K562 (cell line): ENCODE results near the gene DMWD. TPM values are rescaled to one million over a fixed set of nuclear protein-coding genes. Genes with fewer than 3 reads are reported as not detected.
A peak's percentile ranks its signal among the peaks of the same experiment; 100 is the strongest.

ENCODE experiments used
- ATF1 ChIP-seq, 2 experiments: fragments of 450-650 bp in 1 of 2; IDR thresholded peaks; 2 replicates each; pipeline ENCODE4 v1.6.1; 2016; ENCODE audit warnings: missing compliant biosample characterization in 1 of 2, missing genetic modification characterization in 1 of 2
- CEBPG ChIP-seq, 3 experiments: fragments of 200-800 bp in 1 of 3; sonication (Bioruptor generic) in 1 of 3; sonication (generic) in 1 of 3; formaldehyde crosslinking in 1 of 3; IDR thresholded peaks in 2 of 3; conservative IDR thresholded peaks in 1 of 3; 2 replicates each; pipeline versions ENCODE4 v1.6.1 to v1.8.0; 2016 to 2022; ENCODE audit warnings: missing compliant biosample characterization in 2 of 3, missing genetic modification characterization in 2 of 3, mild to moderate bottlenecking in 1 of 3, missing genetic modification reagents in 1 of 3
- CXXC5 ChIP-seq: fragments of 250-450 bp; sonication (Bioruptor Pico); IDR thresholded peaks from 2 replicates; pipeline ENCODE4 v1.8.0; 2022; ENCODE audit warnings: inconsistent platforms, mild to moderate bottlenecking, moderate library complexity
- ELF2 ChIP-seq: fragments of 250-450 bp; sonication (Bioruptor Pico); IDR thresholded peaks from 2 replicates; pipeline ENCODE4 v1.5.0; 2021; ENCODE audit warnings: mild to moderate bottlenecking
- FOXK2 ChIP-seq, 2 experiments: fragments of 450-650 bp; IDR thresholded peaks in 1 of 2; conservative IDR thresholded peaks in 1 of 2; 2 replicates each; pipeline ENCODE4 v1.6.1; 2016; ENCODE audit warnings: low read depth in 2 of 2, mild to moderate bottlenecking in 1 of 2
- FOXP1 ChIP-seq: sonication (generic); formaldehyde crosslinking; IDR thresholded peaks from 2 replicates; pipeline ENCODE4 v1.8.0; 2022; ENCODE audit warnings: mild to moderate bottlenecking, missing genetic modification reagents
- GATAD2A ChIP-seq: fragments of 450-650 bp; IDR thresholded peaks from 2 replicates; pipeline ENCODE4 v1.6.1; 2017
- KLF16 ChIP-seq: IDR thresholded peaks from 2 replicates; pipeline ENCODE4 v1.6.1; 2016; ENCODE audit warnings: antibody characterized with exemption
- LCOR ChIP-seq: sonication (generic); formaldehyde crosslinking; IDR thresholded peaks from 2 replicates; pipeline ENCODE4 v1.8.0; 2022; ENCODE audit warnings: mild to moderate bottlenecking, missing genetic modification reagents
- MYC ChIP-seq, 2 experiments: fragments of 250-450 bp in 1 of 2; sonication (Bioruptor Pico) in 1 of 2; IDR thresholded peaks; 2 replicates each; pipeline versions ENCODE4 v1.5.1 to v1.6.1; 2012 to 2021; ENCODE audit warnings: low read depth in 2 of 2, borderline replicate concordance in 1 of 2, improper control_type of control experiment in 1 of 2, low read length in 1 of 2, mild to moderate bottlenecking in 1 of 2, moderate library complexity in 1 of 2
- PRMT5 ChIP-seq: sonication (generic); formaldehyde crosslinking; IDR thresholded peaks from 2 replicates; pipeline ENCODE4 v1.5.0; 2020; ENCODE audit warnings: missing genetic modification reagents
- SNIP1 ChIP-seq: fragments of 450-650 bp; IDR thresholded peaks from 2 replicates; pipeline ENCODE4 v1.7.1; 2017; ENCODE audit warnings: low read depth, mild to moderate bottlenecking
- SUPT5H ChIP-seq: fragments of 450-650 bp; IDR thresholded peaks from 2 replicates; pipeline ENCODE4 v1.6.1; 2016
- TBL1XR1 ChIP-seq, 2 experiments: IDR thresholded peaks; 2 replicates each; pipeline ENCODE4 v1.6.1; 2012; ENCODE audit warnings: improper control_type of control experiment in 2 of 2, low read length in 2 of 2, mild to moderate bottlenecking in 1 of 2
- ZNF24 ChIP-seq: fragments of 450-650 bp; IDR thresholded peaks from 2 replicates; pipeline ENCODE4 v1.6.1; 2016
- ZNF253 ChIP-seq: fragments of 250-450 bp; sonication (Bioruptor Pico); conservative IDR thresholded peaks from 2 replicates; pipeline ENCODE4 v1.6.1; 2021; ENCODE audit warnings: mild to moderate bottlenecking
- ZNF316 ChIP-seq: fragments of 450-650 bp; IDR thresholded peaks from 2 replicates; pipeline ENCODE4 v1.6.1; 2016
- ZNF695 ChIP-seq: fragments of 450-650 bp; formaldehyde crosslinking; IDR thresholded peaks from 2 replicates; pipeline ENCODE4 v1.4.0; 2020; ENCODE audit warnings: mild to moderate bottlenecking, moderate library complexity
- polyA plus RNA-seq, 8 experiments: library from polyadenylated mRNA; depleted of rRNA in 4 of 8; stranded (reverse) in 5 of 8; unstranded in 3 of 8; fragments of >200 nt; fragmentation: Nextera tagmentation in 2 of 8; fragmentation: Illumina TruSeq in 1 of 8; extraction: Ambion mirVana in 2 of 8; extraction: Trizol in 1 of 8; gene quantifications; 2 replicates each; pipeline versions ENCODE4 v1.2.1 to v1.2.3, GENCODE V29; 2011 to 2014; ENCODE audit warnings: inconsistent platforms in 1 of 8, missing spikeins in 1 of 8
- total RNA-seq, 7 experiments: library from RNA; depleted of rRNA in 6 of 7; stranded (reverse); fragments of >200 nt in 6 of 7; fragmentation: Illumina TruSeq in 2 of 7; extraction: Trizol in 2 of 7; gene quantifications; 2 replicates each; pipeline versions ENCODE4 v1.2.1 to v1.2.3, GENCODE V29; 2011 to 2021; ENCODE audit warnings: low replicate concordance in 1 of 7
- TF ChIP-seq, protein P1 (sequence below): fragments of 450-650 bp; IDR thresholded peaks from 2 replicates; pipeline ENCODE4 v1.6.1; 2016; ENCODE audit warnings: antibody characterized with exemption
- TF ChIP-seq, protein P2 (sequence below): sonication (generic); formaldehyde crosslinking; IDR thresholded peaks from 2 replicates; pipeline ENCODE4 v1.8.1; 2022; ENCODE audit warnings: missing genetic modification reagents
- TF ChIP-seq, protein P3 (sequence below), 2 experiments: IDR thresholded peaks; 2 replicates each; pipeline ENCODE4 v1.6.1; 2012; ENCODE audit warnings: improper control_type of control experiment in 2 of 2, low read depth in 2 of 2, low read length in 2 of 2, borderline replicate concordance in 1 of 2
- TF ChIP-seq, protein P4 (sequence below): sonication (generic); formaldehyde crosslinking; IDR thresholded peaks from 2 replicates; pipeline ENCODE4 v1.9.0; 2022; ENCODE audit warnings: mild to moderate bottlenecking, missing genetic modification reagents

Gene DMWD
- total and polyA plus RNA-seq, 9 of the 15 experiments (the other 6 are each of a cell fraction or from before 2014, with no cell fraction given): 4.7 to 54.6 (median 19.0) TPM

DNA sequence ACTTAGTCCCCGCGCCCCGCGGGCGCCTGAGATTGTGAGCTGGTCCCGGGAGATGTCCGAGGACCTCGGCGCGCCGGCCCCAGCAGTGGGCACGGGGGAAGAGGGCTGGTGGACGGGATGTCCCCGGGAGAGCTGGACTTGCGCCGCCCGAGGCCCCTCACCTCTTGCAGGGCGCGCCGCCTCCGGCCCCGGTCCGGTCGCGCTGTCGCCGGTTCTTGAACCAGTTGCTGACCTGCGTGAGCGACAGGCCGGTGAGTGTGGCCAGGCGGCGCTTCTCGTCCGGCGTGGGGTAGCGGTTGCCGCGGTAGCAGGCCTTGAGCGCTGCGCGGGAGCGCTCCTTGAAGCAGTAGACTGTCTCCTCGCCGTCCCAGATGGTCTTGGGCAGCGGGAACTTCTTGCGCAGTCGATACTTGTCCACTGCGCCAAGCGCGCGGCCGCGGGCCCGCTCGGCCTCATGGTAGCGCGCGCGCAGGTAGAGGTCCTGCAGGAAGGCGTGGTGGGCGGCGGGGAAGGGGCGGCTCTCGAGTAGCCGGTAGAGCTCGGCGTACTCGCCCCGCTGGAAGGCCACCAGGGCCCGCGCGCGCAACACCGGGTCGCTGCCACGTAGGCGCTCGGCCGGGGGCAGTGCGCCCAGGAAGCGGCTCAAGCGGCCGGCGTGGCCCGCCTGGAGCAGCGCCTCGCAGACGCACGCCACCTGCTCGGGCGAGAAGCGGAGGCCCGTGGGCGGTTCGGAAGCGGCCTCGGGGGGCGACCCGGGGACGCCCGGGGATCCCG, 24.6 kb downstream of the DMWD start (continued):
- TF ChIP-seq CXXC5 (CRISPR knock-in tag) (peak; percentile 54), ELF2 (CRISPR knock-in tag) (0 out of 2 replicates have a peak, but pooled peaks have one; percentile 45), ATF1 (CRISPR knock-in tag; IDR thresholded peaks at IDR 0.05) (no peak), ATF1 (tag; IDR thresholded peaks at IDR 0.05) (0 out of 2 replicates have a peak, but pooled peaks have one; percentile 23), MYC (IDR thresholded peaks at IDR 0.05; ENCODE audit: low read depth, low read length) (peak; percentile 74), MYC (CRISPR knock-in tag; IDR thresholded peaks at IDR 0.05; ENCODE audit: borderline replicate concordance, low read depth) (peak; percentile 54; the same call in 1 of the 2 replicates), CEBPG (CRISPR knock-in tag; IDR thresholded peaks at IDR 0.05) (0 out of 2 replicates have a peak, but pooled peaks have one; percentile 42), CEBPG (tag; conservative IDR thresholded peaks at IDR 0.05 in 1 of 2, IDR thresholded peaks at IDR 0.05 in 1 of 2) (no peak), SNIP1 (no peak), TBL1XR1 (IDR thresholded peaks at IDR 0.05; ENCODE audit: low read length in 2 of 2) (no peak), LCOR (CRISPR knock-in tag) (peak; percentile 75; the same call in 1 of the 2 replicates), ZNF316 (no peak), KLF16 (no peak), GATAD2A (0 out of 2 replicates have a peak, but pooled peaks have one; percentile 44), PRMT5 (CRISPR knock-in tag) (no peak), FOXK2 (conservative IDR thresholded peaks at IDR 0.05 in 1 of 2, IDR thresholded peaks at IDR 0.05 in 1 of 2; ENCODE audit: low read depth in 2 of 2) (no peak), FOXP1 (CRISPR knock-in tag) (peak; percentile 21; the same call in 1 of the 2 replicates), ZNF253 (no peak), ZNF24 (0 out of 2 replicates have a peak, but pooled peaks have one; percentile 33), SUPT5H (peak; percentile 40), ZNF695 (CRISPR knock-in tag) (no peak)
- TF ChIP-seq, protein P1, sequence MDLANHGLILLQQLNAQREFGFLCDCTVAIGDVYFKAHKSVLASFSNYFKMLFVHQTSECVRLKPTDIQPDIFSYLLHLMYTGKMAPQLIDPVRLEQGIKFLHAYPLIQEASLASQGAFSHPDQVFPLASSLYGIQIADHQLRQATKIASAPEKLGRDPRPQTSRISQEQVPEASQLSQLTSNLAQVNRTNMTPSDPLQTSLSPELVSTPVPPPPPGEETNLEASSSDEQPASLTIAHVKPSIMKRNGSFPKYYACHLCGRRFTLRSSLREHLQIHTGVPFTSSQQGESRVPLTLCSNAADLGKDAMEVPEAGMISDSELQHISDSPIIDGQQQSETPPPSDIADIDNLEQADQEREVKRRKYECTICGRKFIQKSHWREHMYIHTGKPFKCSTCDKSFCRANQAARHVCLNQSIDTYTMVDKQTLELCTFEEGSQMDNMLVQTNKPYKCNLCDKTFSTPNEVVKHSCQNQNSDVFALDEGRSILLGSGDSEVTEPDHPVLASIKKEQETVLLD: no peak
- TF ChIP-seq, protein P2, sequence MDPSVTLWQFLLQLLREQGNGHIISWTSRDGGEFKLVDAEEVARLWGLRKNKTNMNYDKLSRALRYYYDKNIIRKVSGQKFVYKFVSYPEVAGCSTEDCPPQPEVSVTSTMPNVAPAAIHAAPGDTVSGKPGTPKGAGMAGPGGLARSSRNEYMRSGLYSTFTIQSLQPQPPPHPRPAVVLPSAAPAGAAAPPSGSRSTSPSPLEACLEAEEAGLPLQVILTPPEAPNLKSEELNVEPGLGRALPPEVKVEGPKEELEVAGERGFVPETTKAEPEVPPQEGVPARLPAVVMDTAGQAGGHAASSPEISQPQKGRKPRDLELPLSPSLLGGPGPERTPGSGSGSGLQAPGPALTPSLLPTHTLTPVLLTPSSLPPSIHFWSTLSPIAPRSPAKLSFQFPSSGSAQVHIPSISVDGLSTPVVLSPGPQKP: no peak
- TF ChIP-seq, protein P3, sequence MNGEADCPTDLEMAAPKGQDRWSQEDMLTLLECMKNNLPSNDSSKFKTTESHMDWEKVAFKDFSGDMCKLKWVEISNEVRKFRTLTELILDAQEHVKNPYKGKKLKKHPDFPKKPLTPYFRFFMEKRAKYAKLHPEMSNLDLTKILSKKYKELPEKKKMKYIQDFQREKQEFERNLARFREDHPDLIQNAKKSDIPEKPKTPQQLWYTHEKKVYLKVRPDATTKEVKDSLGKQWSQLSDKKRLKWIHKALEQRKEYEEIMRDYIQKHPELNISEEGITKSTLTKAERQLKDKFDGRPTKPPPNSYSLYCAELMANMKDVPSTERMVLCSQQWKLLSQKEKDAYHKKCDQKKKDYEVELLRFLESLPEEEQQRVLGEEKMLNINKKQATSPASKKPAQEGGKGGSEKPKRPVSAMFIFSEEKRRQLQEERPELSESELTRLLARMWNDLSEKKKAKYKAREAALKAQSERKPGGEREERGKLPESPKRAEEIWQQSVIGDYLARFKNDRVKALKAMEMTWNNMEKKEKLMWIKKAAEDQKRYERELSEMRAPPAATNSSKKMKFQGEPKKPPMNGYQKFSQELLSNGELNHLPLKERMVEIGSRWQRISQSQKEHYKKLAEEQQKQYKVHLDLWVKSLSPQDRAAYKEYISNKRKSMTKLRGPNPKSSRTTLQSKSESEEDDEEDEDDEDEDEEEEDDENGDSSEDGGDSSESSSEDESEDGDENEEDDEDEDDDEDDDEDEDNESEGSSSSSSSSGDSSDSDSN (IDR thresholded peaks at IDR 0.05; ENCODE audit: borderline replicate concordance in 1 of 2, low read depth in 2 of 2, low read length in 2 of 2): peak; percentile 60 to 61; a peak in 1 of 4 replicates
- TF ChIP-seq, protein P4, sequence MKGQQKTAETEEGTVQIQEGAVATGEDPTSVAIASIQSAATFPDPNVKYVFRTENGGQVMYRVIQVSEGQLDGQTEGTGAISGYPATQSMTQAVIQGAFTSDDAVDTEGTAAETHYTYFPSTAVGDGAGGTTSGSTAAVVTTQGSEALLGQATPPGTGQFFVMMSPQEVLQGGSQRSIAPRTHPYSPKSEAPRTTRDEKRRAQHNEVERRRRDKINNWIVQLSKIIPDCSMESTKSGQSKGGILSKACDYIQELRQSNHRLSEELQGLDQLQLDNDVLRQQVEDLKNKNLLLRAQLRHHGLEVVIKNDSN (CRISPR knock-in tag): peak; percentile 31; the same call in 1 of the 2 replicates
